Choroid plexus epithelial cell (primary cell): ENCODE data around the gene CDK17.

Experiments used
- DNase-seq: peaks from one replicate; pipeline ENCODE4 v3.0.0-alpha.2; 2010; ENCODE audit warnings: low read depth
- H3K4me3 ChIP-seq: 2 replicates; pipeline ENCODE4 v1.5.1; 2011; ENCODE audit warnings: low read depth, mild to moderate bottlenecking, control low read depth, low read length, moderate library complexity
- CTCF ChIP-seq: conservative IDR thresholded peaks from 2 replicates; pipeline ENCODE4 v1.5.1; 2011; ENCODE audit warnings: low read depth, mild to moderate bottlenecking, control low read depth, inconsistent platforms, low read length, moderate library complexity

Gene CDK17

GRCh38 chr12:96427269-96427729, 27.1 kb upstream of the CDK17 start:
- DNase-seq: peak; percentile 100
- peak overlapping the region; percentile 33 for H3K4me3 ChIP-seq
- no peak for TF ChIP-seq CTCF

GRCh38 chr12:96425951-96426350, 25.7 kb upstream of the CDK17 start:
- H3K4me3 ChIP-seq: no peak overlapping the region
- TF ChIP-seq CTCF: no peak
- DNase-seq: peak; percentile 83

GRCh38 chr12:96425321-96425720, 25.1 kb upstream of the CDK17 start:
- no peak for TF ChIP-seq CTCF
- DNase-seq: peak; percentile 88

GRCh38 chr12:96424601-96425000, 24.4 kb upstream of the CDK17 start:
- TF ChIP-seq CTCF: no peak
- H3K4me3 ChIP-seq: no peak overlapping the region
- no peak for DNase-seq

More at GRCh38 chr12:96425321-96425720, 25.1 kb upstream of the CDK17 start:
- no peak overlapping the region for H3K4me3 ChIP-seq

GRCh38 chr12:96422192-96422591, 22.0 kb upstream of the CDK17 start:
- DNase-seq: peak; percentile 65
- H3K4me3 ChIP-seq: no peak overlapping the region
- TF ChIP-seq CTCF: no peak

GRCh38 chr12:96421014-96421413, 20.8 kb upstream of the CDK17 start:
- TF ChIP-seq CTCF: no peak
- no peak for DNase-seq
- H3K4me3 ChIP-seq: no peak overlapping the region

GRCh38 chr12:96420277-96420835, 20.1 kb upstream of the CDK17 start:
- DNase-seq: no peak
- no peak for TF ChIP-seq CTCF
- H3K4me3 ChIP-seq: no peak overlapping the region
